NOMO-1 (cell line): ENCODE results near the gene PPP1CC.
"Not testable (repeated sequence)": the region's sequence is repeated elsewhere in the genome, so short reads cannot be mapped to it uniquely, and the experiment has no call there.

Source experiments
- DNase-seq, 2 experiments: peaks; one replicate each; lab custom pipeline; 2025; ENCODE audit not compliant: unreplicated experiment in 2 of 2; lab: John Stamatoyannopoulos, UW

PPP1CC gene

GRCh38 chr12:110726708-110727369 is 15.9 kb downstream of the PPP1CC start:
- DNase-seq, result no peak

DNA sequence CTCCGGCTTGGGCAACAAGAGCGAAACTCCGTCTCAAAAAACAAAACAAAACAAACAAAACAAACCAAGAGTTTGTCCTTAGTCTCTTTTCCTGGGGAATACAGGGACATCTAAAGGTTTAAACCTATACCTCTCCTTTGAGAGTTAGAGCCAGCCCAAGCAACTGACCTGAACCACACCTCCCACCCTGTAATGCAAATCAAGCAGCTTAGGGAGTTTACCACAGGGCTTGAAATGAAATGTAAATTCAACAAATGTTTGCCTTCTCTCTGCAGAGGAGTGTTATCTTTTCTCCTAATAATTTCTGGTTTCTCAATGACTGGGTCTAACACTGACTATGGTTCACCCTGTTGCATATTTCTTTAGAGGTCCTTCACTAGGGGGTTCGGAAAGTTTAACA is 16.7 kb downstream of the PPP1CC start:
- no peak for DNase-seq

DNA sequence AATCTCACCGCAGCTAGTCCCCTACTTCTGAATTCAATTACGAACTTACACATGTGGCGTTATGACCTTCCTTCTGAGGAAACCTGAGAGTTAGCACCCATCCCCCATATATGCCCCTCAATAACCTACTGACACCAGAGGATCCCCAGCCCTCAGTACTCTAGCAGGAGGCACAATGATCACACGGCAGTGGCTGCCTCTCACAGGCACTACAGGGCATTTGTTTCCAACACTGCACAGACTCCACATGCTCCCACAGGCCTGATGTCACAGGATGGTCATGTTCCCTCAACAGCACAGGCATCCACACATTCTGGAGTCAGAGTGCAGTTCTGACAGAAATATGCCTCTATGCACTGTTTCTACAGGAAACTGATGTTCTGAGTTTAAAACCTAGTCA is 17.4 kb downstream of the PPP1CC start:
- DNase-seq, result no peak

DNA sequence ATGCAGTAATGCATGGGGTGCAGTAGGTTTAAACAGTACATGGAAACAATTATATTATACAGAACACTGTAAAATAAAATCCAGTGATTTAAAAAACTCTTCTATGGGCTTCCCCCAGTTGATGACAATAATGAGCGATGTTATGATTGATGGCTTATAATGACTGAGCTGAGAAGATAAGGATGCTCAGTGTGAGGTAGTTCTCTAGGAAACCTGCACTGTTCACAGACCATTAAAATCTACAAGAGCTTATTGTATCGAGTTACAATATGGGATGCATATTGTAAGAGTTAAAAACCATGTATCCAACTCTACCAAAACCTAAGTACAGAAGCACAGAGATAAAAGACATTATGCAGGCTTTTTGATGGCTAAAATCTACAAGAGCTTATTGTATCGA is 19.8 kb downstream of the PPP1CC start:
- DNase-seq, result not testable (repeated sequence)

DNA sequence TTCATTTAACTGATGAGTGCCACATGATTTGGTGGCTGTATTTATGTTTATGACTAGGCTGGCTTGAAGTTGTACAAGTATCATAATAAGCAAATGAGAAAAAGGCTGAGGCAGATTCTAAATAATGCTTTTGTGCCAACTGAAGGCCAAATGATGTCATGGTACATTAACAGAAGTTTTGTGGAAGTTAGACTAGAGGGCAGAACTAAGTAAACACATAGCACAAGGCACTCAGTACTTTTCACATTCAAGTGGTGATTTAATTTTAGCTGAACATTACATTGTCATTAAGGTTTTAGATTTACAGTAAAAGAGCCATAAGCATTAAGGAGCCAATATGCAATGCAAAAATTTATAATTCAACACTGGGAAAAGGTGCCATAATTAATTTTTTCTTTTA is 21.1 kb downstream of the PPP1CC start:
- no peak for DNase-seq

- no peak for DNase-seq
Measured at GRCh38 chr12:110720516-110720915, 22.2 kb downstream of the PPP1CC start.

- no peak for DNase-seq
Measured at GRCh38 chr12:110718222-110718908, 24.3 kb downstream of the PPP1CC start.

DNA sequence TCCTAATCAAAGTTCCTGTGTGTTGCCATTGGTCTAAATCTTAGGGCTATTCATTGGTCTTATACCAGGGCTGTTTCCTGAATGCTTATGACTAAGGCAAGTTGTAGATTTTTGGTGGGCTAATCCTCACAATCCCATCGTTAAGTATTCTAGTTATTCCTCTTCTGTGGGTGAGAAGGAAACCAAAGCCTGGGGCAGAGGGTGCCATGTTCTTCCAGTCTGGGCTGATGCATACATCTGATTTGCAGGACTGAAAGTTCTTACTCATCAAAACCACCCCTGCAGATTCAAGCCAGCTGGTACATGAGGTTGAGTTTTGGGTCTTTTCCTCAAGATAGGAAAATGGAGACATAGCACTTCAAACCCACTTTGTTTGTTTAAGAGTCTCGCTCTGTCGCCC is 25.7 kb downstream of the PPP1CC start:
- no peak for DNase-seq

DNA sequence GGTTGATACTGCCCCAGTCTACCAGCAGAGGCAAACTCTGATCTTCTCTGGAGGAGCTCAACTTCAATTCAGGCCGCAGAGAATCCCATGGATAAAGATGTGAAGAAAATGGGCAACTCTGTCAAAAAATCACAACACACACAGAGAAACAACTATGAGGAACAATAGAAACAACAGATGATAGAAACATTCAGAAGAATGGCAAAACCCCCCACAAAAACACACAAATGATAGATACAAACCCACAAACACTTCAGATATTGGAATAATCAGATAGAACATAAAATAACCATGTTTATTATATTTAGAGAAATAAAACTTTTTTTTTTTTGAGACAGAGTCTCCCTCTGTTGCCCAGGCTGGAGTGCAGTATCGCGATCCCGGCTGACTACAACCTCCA is 33.8 kb downstream of the PPP1CC start:
- no peak for DNase-seq

DNA sequence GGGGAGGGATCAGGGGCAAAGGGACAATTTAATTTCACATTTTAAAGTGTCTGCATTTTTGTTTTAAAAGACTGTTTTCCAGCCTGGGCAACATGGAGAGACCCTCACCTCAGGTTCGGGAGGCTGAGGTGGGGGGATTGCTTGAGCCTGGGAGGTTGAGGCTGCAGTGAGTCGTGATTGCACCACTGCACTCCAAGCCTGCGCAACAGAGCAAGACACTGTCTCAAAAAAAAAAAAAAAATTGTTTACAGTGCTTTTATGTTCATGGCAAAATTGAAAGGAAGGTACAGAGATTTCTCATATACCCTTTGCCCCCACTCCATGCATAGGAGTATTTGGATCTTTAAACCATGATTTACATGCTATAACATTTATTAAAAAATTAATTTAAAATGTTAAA is 37.4 kb downstream of the PPP1CC start:
- no peak for DNase-seq

DNA sequence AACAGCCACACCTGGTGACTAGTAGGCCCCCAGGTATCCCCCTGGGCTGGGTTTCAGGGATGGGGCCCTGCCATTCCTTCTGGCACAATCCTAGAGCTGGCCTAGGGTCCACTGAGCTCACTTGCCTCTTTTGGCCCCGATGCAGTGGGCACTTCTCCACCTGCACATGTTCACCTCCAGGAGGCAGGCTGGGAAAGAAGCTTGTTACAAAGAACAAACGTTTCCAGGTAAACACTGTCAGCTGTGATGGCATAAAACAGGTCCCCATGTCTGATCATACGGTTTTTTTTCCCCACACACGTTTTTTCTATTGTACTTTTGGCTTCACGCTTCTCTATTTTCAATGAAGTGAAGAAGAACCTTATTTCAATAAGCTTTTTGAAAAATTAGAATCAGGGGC is 37.9 kb downstream of the PPP1CC start:
- DNase-seq, result no peak

- no peak for DNase-seq
Measured at GRCh38 chr12:110704231-110704630, 38.5 kb downstream of the PPP1CC start.

DNA sequence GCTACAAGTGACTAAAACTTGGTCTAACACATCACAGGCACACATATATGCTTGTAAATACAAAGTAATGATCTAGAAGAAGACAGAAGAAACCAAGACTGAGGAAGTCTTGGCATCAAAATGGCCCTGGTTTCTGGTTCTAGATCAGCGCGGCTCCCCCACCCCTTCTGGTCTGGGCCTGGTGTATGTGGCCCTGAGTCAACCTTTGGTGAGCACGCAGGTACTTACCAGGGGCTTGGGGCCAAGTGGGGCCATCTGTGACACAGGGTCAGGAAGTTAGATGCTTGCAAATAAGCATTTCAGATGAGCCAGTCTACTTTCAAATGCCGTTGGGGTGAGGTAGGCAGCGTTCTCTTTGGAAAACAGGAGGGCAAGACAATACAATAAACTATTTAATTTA is 40.6 kb downstream of the PPP1CC start:
- DNase-seq, result no peak

DNA sequence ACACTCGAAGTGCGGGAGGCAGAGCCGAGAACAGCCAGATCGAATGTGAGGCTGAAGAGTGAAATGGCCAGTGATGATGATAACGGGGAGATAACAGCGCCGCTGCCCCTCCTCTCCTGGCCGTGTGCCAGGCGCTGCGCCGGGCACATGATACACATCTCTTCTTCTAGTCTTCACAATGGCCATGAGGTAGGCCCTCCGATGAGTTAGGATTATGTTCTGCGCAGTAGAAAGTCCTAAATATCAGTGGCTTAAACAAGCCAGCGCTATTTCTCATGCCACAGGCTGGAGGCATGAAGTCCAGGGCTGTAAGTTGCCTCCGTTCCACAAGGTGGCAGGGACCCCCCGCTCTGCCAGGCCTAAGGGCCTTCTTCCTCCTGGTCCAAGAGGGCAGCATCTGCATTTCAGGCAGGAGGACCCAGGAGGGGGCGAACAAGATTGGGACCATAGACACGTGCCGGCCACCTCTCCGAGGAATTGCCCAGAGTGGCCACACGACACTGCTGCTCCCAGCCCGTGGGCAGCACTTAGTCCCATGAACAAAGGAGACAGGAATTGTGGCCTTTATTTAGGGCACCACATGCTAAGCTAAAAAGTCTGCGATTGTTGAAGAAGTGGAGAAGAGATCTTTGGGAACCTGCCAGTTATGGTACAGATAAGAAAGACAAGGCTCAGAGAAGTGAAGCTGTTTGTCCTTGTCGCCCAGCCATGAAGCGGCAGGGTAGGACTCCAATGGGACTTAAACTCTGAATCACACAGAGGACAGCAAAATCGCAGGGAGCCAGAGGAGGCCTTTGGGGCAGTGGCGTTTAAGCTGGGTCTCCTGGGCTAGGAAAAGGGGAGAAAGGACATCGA is 42.9 kb downstream of the PPP1CC start:
- DNase-seq, result no peak

DNA sequence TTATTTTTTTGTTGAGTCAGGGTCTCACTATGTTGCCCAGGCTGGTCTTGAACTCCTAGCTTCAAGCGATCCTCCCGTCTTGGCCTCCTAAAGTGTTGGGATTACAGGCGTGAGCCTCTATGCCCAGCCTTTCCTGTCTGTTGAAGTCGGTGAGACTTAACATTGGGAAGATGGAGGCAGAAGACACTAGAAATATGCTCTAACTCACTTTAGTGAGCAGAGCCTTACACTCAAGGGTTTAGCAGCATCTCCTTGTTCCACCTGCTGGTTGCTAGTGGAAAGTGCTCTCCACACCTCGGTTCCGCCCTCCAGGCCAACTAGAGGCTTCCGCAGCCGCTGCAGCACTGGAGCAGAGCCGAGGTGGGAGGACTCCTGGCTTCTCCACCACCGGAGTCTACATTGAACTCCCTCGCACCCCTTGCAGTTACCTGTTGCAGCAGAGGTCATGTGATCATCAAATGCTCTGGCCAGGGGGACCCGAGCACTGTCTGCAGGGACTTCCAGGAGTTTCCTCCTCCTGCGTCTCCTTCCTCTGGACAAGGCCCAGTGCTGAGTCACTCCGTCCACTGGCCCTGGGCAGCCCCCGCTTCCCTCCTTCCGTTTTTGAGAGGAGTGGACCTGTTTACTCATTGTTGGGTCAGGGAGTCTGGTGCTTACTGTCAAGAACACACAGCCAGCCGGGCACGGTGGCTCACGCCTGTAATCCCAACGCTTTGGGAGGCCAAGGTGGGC is 44.4 kb downstream of the PPP1CC start:
- DNase-seq, result peak; percentile 86 to 95

DNA sequence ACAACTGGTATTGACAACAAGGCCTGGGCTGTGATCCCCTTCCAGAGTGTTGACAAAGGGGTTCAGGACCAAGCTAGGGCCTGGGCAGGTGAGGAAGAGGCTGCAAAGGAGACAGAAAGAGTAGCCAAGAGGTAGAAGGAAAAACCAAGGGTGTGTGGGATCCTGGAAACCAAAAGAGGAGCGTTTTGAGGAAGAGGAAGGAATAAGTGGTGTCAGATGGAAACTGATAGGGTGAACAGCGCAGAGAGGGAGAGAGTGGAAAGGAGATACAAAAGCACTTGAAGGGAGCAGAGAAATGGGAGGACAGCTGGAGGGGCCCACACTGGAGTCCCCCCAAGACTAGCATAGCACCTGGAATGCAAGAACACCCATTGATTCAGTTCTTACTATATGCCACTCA is 45.5 kb downstream of the PPP1CC start:
- no peak for DNase-seq

DNA sequence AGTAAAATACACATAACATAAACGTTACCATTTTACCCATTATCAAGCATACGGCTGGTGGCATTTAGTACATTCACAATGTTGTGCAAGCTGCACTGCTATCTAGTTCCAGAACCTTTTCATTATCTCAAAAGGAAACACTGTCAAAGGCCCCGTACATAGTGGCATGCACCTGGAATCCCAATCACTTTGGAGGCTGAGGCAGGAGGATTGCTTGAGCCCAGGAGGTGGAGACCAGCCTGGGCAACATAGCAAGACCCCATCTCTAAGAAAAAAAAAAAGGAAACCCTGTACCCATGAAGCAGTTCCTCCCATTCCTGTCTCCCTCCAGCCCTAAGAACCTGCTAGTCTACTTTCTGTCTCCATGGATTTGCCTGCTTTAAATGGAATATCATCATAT is 46.4 kb downstream of the PPP1CC start:
- no peak for DNase-seq

- DNase-seq, result peak; percentile 63 to 69
Measured at GRCh38 chr12:110694330-110694901, 48.3 kb downstream of the PPP1CC start.

DNA sequence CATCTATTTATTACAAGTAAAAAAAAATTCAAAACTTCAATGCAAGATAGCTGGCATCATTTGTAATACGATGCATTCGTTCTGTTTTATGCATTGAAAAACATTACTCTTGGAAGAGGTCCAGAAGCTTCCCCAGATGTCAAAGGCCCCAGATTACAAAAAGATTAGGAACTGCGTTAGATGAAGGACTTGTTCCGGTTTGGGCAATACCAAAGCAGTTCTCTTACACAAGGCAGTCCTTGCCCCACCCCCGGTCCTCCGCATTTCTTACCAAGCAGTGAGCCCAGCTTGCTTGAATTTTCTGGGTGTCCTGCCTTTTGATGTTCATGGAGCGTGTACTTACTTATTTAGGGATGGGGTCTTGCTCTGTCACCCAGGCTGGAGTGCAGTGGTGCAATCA is 49.0 kb downstream of the PPP1CC start:
- peak; percentile 90 to 93 for DNase-seq

DNA sequence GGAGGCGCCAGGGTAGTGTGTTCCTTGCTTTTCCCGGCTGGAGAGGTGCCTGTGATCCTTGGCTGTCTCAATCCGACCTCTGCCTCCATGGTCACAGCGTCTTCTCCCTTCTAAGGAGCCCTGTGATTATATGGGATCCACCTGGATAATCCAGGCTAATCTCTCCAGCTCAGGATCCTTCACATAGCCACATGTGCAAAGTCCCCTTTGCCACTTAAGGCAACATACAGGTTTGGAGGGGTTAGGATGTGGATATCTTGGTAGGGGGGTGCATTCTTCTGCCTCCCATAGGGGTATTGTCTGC is 52.6 kb downstream of the PPP1CC start:
- no peak for DNase-seq
